ENCODE measurements around the gene KDM2A.
A peak's percentile ranks its signal among the peaks of the same experiment; 100 is the strongest.
"Not testable (repeated sequence)": the region's sequence is repeated elsewhere in the genome, so short reads cannot be mapped to it uniquely, and the experiment has no call there.

Gene KDM2A

DNA sequence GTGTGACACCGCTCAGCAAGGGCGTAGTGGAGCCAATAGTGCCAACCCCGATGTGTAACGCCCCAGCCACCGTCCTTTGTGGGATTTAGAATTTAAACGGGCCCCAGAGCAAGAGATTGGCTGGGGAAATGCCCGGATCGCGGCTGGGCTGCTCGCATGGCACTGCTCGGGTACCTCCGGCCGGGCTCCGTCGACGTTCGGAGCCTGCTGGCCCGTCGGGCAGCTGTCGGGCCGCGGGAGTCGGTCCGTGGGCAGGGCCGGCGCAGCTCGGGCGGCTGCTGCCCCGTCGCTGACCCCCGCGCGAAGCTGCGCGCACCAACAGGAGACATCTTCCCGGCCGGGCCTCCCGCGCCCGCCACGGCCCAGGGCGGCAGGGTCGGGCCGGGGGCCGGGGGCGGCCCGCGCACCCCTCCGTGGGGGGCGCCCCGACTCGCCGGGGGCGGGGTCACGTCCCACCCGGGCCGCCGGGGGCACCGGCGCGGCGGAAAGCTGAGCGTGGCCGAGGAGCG, 1.3 kb upstream of the KDM2A start:
- DNase-seq (ENCODE audit: low spot score): no peak

DNA sequence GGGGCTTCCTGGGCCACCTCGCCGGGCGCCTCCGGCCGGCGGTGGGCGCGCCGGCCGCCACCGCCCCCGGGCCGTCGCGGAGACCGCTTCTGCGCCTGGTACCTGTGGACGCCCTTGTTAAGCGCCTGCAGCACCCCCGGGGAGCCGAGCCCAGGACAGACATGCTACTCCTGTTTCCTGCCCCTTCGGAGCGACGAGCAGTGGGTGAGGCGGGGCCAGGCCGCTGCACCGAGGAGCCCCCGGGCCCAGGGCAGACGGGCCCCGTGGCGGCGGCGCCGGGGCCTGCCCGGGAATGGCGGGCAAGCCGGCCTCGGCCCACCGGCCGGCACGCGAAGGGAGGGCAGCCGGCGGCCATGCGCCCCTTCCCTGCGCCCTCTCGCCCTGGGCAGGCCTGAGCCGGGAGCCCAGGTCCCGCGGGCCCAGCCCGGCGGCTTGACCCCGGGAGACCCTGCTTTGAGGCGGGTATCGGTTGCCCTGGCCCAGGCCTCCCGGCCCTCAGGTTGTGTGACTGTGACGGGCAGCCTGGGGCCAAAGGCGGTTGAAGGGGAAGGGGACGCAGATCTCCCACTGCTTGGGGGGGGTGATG, 789 bp upstream of the KDM2A start:
- DNase-seq (ENCODE audit: low spot score): peak; percentile 43

DNA sequence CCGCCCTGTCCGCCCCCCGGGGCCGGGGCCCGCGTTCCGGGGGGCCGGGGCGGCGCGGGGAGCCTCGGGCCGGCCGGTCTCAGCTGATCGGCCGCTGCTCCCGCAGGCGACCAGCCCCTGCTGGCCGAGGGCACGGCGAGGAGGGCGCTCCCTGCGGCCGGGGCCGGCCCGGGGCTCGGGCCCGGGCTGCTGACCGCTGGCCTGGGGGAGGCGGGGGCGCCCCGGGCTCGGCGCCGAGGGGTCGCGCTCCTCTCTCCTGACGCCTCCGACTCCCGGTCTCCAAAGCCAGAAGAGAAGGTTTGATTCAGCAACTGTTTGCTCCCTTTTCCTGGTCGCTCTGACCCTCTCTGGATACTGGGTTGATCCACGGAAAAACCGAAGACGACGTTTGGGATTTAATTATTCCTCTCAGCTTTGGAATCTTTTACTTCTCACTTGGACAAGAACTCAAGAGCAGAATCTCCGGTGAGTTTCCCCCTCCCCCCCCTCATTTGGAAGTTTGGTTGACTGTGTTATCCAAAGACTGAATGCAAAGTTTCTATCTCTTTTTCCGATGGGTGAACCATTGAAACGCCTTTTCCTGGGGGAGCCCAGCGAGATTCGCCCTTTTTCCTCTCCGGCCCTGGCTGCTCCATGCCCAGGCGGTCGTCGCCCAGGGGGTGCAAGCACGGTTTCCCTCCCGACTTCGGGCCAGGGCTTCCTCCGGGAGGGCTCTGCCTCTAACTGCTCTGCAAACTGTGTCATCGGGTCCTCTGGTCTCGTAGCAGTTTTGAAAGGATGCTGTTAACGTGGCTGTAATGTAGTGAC, 725 bp downstream of the KDM2A start:
- DNase-seq (ENCODE audit: low spot score): no peak

DNA sequence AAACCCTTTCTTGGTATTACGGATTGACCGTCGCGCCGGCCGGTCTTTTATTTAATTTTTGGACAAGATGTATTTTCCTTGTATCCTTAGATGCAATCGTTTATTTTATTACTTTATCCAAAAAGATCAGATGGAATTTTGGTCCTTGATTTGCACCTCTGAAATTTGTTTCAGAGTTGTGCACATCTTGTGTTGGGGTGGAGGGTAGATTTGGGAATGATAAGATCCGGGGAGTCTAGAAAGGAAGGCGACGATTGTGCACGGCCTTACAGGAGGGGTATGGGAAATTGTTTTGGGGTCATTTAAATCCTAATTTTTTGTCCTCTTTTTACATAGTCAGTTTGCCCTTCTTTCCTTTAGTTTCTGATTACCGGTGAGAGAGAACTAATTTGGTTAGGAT, 1.4 kb downstream of the KDM2A start:
- DNase-seq (ENCODE audit: low spot score): no peak

DNA sequence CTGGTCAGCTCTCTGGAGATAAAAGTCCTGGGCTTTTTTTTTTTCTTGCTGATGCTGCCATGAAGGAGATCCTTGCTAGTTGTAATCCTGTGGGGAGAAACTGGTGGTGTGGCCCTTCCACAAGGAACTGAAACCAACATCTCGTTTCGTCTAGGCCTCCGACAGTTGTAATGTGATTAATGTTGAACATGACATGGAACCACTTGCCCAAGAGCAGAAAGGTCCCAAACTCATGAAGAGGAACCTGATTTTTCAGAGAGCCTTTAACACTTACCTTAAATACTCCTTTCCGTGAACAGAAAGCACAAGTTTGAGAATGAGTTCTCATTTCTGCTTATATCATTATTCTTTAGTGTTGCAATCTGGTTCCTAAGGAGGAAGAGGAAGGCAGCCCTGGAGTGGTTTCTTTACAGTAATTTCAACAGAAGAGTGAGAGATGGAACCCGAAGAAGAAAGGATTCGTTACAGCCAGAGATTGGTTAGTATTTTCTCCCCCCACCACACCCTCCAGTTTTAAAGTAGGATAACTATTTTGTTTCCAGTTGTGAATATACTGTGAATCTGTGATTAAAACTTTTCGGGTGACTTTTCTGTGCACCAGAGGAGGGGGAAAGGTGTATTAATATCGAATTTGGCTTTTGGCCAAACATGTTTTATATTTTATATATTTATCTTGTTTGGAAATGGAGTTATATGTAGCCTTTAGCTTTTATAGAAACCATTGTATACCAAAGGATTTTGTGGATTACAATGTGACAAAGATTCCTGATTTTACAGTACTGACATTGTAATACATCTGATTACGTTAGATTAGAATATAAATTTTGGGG, 2.0 kb downstream of the KDM2A start:
- DNase-seq (ENCODE audit: low spot score): no peak

DNA sequence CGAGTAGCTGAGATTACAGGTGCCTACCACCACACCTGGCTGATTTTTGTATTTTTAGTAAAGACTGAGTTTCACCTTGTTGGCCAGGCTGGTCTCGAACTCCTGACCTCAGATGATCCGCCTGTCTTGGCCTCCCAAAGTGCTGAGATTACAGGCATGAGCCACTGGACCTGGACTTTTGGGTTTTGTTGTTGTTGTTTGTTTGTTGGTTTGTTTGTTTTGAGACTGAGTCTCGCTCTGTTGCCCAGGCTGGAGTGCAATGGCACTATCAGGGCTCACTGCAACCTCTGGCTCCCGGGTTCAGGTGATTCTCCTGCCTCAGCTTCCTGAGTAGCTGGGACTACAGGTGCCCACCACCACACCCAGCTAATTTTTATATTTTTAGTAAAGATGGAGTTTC, 4.7 kb downstream of the KDM2A start:
- not testable (repeated sequence) for DNase-seq (ENCODE audit: low spot score)

DNA sequence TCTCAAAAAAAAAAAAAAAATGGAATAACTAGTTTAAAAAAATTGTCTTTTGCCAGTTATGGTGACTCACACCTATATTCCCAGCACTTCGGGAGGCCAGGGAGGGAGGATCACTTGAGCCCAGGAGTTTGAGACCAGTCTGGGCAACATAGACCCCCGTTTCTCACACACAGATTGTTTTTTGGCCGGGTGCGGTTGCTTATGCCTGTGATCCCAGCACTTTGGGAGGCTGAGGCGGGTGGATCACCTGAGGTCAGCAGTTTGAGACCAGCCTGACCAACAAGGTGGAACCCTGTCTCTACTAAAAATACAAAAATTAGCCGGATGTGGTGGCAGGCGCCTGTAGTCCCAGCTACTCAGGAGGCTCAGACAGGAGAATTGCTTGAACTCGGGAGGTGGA, 7.2 kb downstream of the KDM2A start:
- DNase-seq (ENCODE audit: low spot score): not testable (repeated sequence)

DNA sequence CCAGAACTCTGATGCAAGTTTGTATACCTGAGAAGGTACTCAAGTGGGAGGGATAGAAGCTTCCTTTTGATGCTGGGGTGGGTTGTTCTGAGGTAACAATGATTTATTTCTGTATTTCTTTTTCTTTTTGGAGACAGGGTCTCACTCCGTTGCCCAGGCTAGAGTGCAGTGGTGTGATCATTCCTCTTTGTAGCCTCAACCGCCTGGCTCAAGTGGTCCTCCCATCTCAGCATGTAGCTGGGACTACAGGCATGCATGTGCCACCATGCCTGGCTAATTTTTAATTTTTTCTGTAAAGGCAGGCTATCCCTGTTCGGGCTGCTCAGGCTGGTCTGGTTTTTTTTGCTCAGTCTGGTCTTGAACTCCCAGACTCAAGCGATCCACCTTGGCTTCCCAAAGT, 7.9 kb downstream of the KDM2A start:
- no peak for DNase-seq (ENCODE audit: low spot score)

DNA sequence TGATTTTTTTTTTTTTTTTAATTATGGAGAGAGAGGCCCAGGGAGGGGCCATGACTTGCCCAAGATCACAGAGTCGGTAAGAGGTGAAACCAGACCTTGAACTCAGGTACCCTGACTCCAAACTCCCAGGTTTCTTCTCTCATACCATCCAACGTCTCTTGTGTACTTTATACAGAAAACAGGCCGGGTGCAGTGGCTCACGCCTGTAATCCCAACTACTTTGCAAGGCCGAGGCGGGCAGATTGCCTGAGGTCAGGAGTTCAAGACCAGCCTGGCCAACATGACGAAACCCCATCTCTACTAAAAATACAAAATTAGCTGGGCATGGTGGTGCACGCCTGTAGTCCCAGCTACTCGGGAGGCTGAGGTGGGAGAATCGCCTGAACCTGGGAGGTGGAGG, 11.8 kb downstream of the KDM2A start:
- not testable (repeated sequence) for DNase-seq (ENCODE audit: low spot score)

DNA sequence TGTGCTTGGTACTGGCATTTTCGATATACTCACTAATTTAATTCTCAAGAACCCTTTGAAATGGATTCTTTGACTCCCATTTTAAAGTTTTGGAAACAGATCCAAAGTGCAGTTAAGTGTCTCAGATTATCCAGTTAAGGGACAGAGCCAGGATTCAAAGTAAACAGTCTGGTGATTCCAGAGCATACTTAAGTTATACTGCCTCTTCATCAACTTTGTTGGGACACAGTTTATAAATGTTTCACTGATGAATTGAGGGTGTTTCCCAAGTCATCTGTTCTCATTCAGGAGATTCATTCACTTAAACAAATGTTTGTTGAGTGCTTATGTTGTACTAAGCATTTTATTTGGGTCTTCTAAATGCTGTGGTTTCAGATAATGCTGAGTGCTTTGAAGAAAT, 17.1 kb downstream of the KDM2A start:
- DNase-seq (ENCODE audit: low spot score): no peak

DNA sequence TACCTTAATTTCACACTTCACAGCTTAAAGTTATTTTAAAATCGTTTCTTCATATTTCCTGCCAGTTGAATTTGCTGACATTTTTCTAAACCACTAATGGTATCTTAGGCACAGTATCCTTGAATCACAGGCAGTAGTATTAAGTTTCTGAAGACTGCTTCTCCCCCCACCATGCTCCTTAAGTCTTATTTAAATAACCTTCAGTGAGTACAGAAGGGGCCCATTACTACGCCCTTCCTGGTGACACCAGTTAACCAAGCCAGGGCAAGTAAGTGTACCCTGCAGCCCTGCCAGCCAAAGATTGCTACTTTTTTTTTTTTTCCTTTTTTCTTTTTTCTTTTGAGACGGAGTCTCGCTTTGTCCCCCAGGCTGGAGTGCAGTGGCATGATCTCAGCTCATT, 19.9 kb downstream of the KDM2A start:
- DNase-seq (ENCODE audit: low spot score): no peak

DNA sequence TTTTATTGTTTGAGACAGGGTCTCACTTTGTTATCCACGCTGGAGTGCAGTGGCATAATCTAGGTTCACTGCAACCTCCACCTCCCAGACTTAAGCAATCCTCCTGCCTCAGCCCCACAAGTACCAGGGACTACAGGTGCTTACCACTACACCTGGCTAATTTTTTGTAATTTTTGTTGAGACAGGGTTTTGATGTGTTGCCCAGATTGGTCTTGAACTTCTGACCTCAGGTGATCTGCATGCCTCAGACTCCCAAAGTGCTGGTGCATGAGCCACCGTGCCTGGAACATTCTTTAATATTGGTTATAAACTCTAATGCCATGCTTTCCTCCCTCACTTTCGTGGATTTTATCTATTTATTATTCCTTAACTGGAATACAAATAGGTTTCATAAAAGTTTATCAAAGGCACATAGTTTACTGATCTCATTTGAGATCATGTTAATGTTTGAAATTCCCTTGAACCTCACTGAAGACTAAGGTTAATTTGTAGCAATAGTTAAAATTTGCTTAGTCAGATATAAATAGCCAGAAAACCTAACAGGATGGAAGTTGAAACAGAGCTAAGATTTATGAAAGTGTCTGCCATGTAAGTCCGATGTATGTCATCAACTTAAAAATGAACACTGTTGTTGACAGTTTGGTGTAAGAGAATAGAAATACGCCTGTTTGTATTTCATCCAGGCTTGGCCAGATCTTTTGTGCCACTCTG, 27.6 kb downstream of the KDM2A start:
- no peak for DNase-seq (ENCODE audit: low spot score)

DNA sequence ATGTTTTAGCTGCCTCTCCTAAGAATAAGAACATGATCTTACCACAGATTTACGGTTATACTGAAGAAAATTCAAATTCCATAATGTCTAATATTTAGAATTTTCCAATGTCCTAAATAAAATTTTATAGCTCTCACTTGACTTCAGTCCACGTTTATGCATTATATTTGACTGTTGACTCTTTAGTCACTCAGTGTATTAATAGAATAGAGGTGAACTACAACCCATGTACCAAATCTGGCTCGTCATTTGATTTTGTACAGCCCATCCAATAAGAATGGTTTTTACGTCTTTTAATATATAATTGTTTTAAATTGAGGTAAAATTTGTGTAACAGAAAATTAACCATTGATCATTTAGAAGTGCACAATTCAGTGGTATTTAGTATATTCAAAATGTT, 34.9 kb downstream of the KDM2A start:
- DNase-seq (ENCODE audit: low spot score): no peak

DNA sequence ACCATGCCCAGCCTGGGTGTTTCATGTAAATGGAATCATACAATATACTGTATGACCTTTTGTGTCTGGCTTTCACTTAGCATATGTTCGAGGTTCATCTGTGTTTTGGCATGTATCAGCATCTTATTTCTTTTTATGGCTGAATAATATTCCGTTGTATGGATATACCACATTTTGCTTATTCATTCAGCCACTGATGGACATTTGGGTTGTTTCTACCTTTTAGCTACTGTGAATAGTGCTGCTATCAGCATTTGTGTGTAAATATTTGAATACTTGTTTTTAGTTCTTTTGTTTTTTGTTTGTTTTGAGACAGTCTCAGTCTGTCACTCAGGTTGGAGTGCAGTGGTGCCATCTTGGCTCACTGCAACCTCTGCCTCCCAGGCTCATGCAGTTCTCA, 35.7 kb downstream of the KDM2A start:
- DNase-seq (ENCODE audit: low spot score): no peak

DNA sequence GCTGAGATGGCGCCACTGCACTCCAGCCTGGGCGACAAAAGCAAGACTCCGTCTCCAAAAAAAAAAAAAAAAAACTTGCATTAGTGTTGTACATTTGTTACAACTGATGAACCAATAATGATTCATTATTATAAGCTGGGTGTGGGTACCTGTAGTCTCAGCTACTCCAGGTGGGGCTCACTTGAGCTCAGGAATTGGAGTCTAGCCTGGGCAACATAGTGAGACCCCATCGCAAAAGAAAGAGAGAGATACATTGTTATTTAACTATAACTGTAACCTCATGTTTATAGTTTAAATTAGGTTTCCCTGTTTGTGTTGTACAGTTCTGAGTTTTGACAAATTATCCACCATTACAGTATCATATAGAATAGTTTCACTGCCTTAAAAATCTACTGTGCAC, 38.6 kb downstream of the KDM2A start:
- DNase-seq (ENCODE audit: low spot score): no peak

DNA sequence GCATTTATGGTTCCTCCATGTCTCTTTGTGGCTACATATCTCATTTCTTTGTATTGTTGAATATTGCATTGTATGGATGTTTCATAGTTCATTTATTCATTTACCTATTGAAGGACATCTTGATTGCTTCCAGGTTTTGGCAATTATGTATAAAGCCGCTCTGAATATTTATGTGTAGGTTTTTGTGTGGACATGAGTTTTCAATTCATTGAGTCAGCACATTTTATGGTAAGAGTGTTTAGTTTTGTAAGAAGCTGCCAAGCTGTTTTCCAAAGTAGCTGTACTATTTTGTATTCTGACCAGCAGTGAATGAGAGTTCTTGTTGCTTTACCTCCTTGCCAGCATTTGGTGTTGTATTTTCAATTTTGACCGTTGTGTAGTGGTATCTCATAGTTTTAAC, 39.2 kb downstream of the KDM2A start:
- DNase-seq (ENCODE audit: low spot score): no peak

DNA sequence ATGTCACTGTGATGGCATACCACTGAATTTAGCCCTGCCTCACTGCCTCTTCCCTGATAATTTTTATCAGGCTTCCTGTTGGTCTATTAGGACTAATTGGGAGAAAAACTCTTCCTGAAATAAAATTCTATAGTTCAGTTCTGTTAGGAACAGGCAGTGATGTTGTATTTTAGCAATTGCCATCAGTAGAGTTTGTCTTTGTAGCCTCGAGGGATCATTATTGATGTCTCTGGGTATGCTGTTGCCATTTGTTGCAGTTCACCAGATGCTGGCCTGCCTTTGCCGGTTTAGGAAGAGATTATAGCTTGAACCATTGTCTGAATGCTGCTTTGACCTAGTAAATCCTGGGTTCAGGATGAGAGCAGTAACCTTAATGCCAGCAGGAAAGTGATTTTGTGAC, 41.0 kb downstream of the KDM2A start:
- DNase-seq (ENCODE audit: low spot score): no peak

DNA sequence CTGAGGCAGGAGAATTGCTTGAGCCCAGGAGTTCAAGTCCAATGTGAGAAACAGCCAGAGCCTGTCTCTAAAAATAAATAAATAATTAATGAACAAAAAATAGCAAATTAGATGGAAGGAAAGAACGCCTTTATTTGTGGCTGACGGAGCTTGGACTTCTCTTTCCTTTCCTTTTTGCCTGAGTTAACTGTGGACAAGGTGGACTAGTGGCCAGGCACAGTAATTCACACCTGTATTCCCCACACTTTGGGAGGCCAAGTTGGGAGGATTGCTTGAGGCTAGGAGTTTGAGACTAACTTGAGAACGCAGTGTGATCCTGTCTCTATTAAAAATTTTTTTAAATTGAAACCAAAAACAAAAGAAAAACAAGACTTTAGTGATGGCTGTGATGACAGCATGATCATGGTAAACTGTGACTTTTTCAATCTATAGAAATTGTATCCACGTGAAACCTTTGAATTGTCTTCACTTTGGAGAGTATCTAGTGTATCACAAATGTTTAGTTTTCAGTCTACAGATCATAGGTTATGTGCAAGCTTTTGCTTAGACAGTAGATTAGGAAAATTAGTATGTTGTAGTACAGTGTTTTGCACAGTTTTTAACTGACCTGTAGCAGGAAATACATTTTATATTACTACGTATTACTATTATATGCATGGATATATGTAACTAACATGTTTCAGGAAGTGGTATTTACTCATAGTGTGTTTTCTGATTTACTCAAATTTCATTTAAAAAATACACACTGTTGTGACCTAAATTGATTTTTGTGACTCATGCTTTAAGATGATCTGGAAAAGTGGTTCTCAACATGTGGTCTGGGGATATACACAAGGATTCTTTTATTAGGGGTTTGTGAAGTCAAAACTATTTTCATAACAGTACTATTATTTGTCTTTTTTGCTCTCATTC, 42.1 kb downstream of the KDM2A start:
- no peak for DNase-seq (ENCODE audit: low spot score)

DNA sequence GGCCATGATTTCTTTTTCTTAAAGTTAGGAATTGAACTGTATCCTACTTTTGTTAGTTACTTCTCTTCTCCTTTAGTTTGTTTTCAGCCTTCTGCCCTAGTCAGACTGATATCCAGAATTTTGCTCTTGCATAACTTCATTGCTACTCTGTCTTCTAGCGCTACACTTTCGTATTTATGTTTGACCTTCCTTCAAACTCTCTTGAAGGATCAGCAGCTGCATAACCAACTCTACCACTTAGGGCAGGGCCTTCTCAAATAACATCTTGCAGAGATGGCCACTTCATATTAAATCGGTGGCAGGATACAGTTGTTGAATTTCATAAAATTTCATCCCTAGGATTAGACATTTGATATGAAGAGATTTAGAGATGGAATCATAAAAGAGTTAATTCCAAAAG, 43.9 kb downstream of the KDM2A start:
- no peak for DNase-seq (ENCODE audit: low spot score)

DNA sequence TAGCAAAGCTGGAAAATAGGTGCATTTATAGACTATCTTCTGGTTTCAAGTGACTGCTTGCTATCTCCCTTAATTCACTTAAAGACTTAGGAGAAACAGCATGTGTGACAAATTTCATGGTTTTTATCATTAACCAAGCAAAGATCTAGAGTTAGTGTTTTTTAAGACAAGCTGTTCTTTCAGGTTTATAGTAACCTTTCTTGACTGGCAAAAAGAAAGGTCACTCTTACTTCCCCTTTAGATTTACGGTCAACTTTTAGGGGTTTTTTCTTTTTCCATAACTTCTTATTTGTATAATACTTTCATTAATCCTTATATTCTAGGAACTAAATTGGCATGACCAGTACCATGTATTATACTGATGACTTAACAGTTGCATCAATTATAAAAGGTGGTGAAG, 46.6 kb downstream of the KDM2A start:
- DNase-seq (ENCODE audit: low spot score): no peak

DNA sequence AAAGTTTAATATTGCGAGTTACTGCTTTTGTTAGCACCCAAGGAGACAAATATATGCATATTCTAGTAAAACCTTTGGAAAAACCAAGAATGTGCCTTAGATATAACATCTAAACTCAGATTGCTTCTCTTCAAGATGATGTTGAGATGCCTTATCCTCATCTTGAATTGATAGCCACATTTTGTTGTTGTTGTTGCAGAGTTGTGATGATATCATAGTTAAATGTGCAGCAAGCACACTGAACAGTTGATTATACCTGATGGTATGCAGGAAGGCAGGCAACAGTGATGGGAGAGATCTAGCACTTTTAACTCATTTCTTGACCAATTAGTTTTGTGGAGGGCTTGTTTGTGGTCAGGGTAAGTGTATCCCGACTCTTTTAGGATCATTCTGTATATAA, 48.0 kb downstream of the KDM2A start:
- DNase-seq (ENCODE audit: low spot score): no peak

Data from putamen (tissue), 1 donor.